GM18858 (cell line): ENCODE measurements around the gene ADORA2A.

Source experiments
- ATAC-seq: cut with Tn5 transposase; IDR thresholded peaks from one replicate; pipeline ENCODE4 v1.9.1; 2021; ENCODE audit not compliant: unreplicated experiment

The ADORA2A gene

DNA sequence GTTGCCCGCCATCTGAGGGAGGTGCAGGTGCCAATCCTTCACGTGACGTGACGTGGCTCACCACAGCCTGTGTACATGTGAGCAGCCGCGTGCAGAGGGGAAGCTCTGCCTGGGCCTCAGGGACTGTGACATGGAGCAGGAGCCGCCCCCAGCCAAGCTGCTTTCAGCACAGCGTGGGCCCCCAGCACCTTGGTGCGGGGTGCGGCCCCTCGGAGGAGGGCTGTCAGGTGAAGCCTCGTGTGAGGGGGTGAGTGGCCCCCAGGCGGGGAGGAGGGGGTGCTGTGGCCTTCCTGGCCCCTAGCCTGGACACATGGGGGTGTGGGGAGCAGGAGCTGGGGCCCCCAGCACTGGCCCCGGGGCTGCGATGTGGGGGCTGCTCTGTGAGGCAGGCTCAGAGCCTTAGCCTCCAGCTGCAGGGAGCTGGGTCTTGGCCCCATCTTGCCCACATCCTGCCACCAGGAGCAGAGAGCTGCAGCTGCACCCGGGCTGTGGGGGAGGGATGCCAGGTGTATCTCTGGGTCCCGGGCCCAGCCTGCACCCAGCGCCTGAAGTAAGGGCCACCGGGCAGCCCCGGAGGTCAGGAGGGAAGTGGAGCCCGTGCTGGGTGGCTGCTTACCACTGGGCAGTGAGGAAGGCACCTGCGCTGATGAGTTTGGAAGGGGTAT is at the start of gene ADORA2A:
Gene ADORA2A, plus strand, starts transcription at position 100 of the 665 bp plus-strand sequence. CDS start 5,806 bp downstream, outside the sequence.
- ATAC-seq = no peak

- no peak for ATAC-seq
Measured at GRCh38 chr22:24379536-24379935, 47.9 kb upstream of the ADORA2A start.

DNA sequence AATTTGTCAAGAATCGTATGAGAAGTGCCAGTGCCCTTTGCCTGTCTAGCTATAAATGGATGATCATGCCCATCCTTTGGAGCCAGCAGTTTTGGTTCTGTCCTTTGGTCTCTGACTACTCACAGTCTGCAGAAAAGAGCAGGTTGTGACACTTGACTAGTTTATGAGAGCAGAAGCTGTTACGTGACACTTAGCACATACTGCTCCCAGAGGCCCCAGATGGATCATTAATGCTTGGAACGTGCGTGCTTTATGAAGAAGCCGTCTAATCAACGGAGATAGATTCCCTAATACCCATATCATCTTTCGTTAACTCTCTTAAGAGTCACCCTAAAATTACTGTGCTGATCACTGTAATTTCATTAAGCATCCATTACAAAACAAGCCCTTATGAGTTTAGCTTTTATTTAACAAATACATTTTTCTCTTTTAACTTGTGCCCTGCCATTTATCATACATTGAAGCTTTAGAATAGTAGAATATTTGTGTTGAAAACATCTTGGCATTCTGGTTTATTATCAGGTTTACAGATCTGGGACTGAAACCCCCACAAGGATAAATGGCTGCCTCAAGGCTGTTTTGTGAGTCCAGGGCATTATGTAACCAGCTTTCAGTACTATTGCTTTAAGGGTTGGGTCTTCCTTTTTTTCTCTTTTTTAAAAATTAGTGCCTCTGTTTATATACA is 47.0 kb upstream of the ADORA2A start:
- no peak for ATAC-seq

- ATAC-seq = no peak
Measured at GRCh38 chr22:24380905-24381230, 46.5 kb upstream of the ADORA2A start.

GRCh38 chr22:24383061-24383460 is 44.3 kb upstream of the ADORA2A start:
- no peak for ATAC-seq

- no peak for ATAC-seq
Measured at GRCh38 chr22:24384131-24384530, 43.3 kb upstream of the ADORA2A start.

GRCh38 chr22:24386937-24387471 is 40.4 kb upstream of the ADORA2A start:
- no peak for ATAC-seq

- no peak for ATAC-seq
Measured at GRCh38 chr22:24389680-24390079, 37.7 kb upstream of the ADORA2A start.

GRCh38 chr22:24390156-24390555 is 37.2 kb upstream of the ADORA2A start:
- no peak for ATAC-seq

DNA sequence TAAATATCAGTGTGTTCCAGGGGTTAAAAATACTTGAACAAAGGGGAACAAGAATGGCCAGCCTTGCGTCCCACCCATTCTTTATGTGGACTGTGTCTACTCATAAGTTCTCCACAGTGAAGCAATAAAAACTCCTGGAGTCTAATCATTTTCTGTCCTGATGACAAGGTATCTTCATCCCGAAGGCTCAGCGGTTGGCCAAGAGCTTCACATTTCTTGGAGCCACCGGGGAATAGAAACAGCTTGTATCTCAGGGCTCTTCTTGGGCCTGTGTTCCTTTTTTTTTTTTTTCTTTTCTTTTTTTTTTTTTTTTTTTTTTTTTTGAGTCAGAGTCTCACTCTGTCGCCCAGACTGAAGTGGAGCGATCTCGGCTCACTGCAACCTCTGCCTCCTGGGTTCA is 36.8 kb upstream of the ADORA2A start:
- ATAC-seq = no peak

GRCh38 chr22:24391836-24392217 is 35.6 kb upstream of the ADORA2A start:
- ATAC-seq = no peak

GRCh38 chr22:24392218-24392931 is 35.0 kb upstream of the ADORA2A start:
- ATAC-seq = no peak

GRCh38 chr22:24393012-24393559 is 34.3 kb upstream of the ADORA2A start:
- no peak for ATAC-seq

GRCh38 chr22:24393848-24394247 is 33.6 kb upstream of the ADORA2A start:
- no peak for ATAC-seq

- ATAC-seq = no peak
Measured at GRCh38 chr22:24394254-24394653, 33.1 kb upstream of the ADORA2A start.

- ATAC-seq = no peak
Measured at GRCh38 chr22:24398409-24398808, 29.0 kb upstream of the ADORA2A start.

- no peak for ATAC-seq
Measured at GRCh38 chr22:24400034-24400725, 27.2 kb upstream of the ADORA2A start.

GRCh38 chr22:24400726-24401596 is 26.4 kb upstream of the ADORA2A start:
- no peak for ATAC-seq

GRCh38 chr22:24401931-24402367 is 25.4 kb upstream of the ADORA2A start:
- no peak for ATAC-seq
